Naive thymus-derived CD4-positive, alpha-beta T cell (primary cell): ENCODE results near the gene ROR2. TPM values are rescaled to one million over a fixed set of nuclear protein-coding genes. Genes with fewer than 3 reads are reported as not detected.

Experiments
- ATAC-seq: fragments of 150-1000 bp; cut with Tn5 transposase; 2 replicates; pipeline ENCODE4 v1.10.0; 2021; ENCODE audit warnings: mild to moderate bottlenecking, moderate library complexity
- CTCF ChIA-PET: fragments of 350-600 bp; sonication (Branson Sonifier 250); formaldehyde crosslinking; loops from one replicate; lab custom pipeline; 2021; ENCODE audit warnings: antibody characterized with exemption; lab: Charles Lee
- POLR2A ChIA-PET: fragments of 350-600 bp; sonication (Branson Sonifier 250); formaldehyde crosslinking; loops from one replicate; lab custom pipeline; 2021; ENCODE audit warnings: antibody characterized with exemption, inconsistent platforms; lab: Charles Lee
- DNase-seq, 9 donors: peaks; one replicate each; pipeline versions ENCODE4 v3.0.0 to v3.0.0-alpha.2; 2020 to 2022; ENCODE audit warnings: mixed read lengths in 1 of 9
- H3K27ac ChIP-seq: one replicate; pipeline ENCODE4 v1.7.0; 2013; ENCODE audit warnings: mild to moderate bottlenecking, low read depth, low read length, moderate library complexity
- H3K27me3 ChIP-seq, 2 donors: one replicate each; pipeline ENCODE4 v1.7.0; 2013; ENCODE audit warnings: low read length in 2 of 2, mild to moderate bottlenecking in 2 of 2, moderate library complexity in 2 of 2; ENCODE audit not compliant: control insufficient read depth in 2 of 2, insufficient read depth in 2 of 2
- H3K36me3 ChIP-seq, 3 experiments: 1 replicate in 2 of 3; 2 replicates in 1 of 3; pipeline ENCODE4 v1.7.0; 2013; ENCODE audit warnings: low read length in 3 of 3, mild to moderate bottlenecking in 3 of 3, moderate library complexity in 1 of 3; ENCODE audit not compliant: insufficient read depth in 3 of 3, control insufficient read depth in 2 of 3
- H3K4me1 ChIP-seq, 2 donors: one replicate each; pipeline ENCODE4 v1.7.0; 2013; ENCODE audit warnings: low read length in 2 of 2, mild to moderate bottlenecking in 2 of 2, moderate library complexity in 1 of 2; ENCODE audit not compliant: control insufficient read depth in 2 of 2, insufficient read depth in 2 of 2
- H3K4me3 ChIP-seq: 2 replicates; pipeline ENCODE4 v1.7.0; 2013; ENCODE audit warnings: mild to moderate bottlenecking, low read length
- H3K9me3 ChIP-seq, 3 experiments: 1 replicate in 2 of 3; 2 replicates in 1 of 3; pipeline ENCODE4 v1.7.0; 2013; ENCODE audit warnings: low read length in 3 of 3; ENCODE audit not compliant: control insufficient read depth in 2 of 3
- H3K27ac Mint-ChIP-seq, 9 donors: one replicate each; pipeline ENCODE4 v1.8.0; 2020 to 2022; ENCODE audit warnings: mixed read lengths in 9 of 9, mild to moderate bottlenecking in 8 of 9, moderate library complexity in 5 of 9, inconsistent platforms in 2 of 9
- H3K27me3 Mint-ChIP-seq, 5 donors: one replicate each; pipeline ENCODE4 v1.8.0; 2021 to 2022; ENCODE audit warnings: mixed read lengths in 5 of 5, mild to moderate bottlenecking in 1 of 5
- H3K36me3 Mint-ChIP-seq, 5 donors: one replicate each; pipeline ENCODE4 v1.8.0; 2020 to 2022; ENCODE audit warnings: mixed read lengths in 5 of 5, mild to moderate bottlenecking in 3 of 5, inconsistent platforms in 1 of 5
- H3K4me1 Mint-ChIP-seq, 7 donors: one replicate each; pipeline ENCODE4 v1.8.0; 2020 to 2022; ENCODE audit warnings: mixed read lengths in 7 of 7, mild to moderate bottlenecking in 3 of 7, inconsistent platforms in 1 of 7
- H3K4me3 Mint-ChIP-seq, 10 donors: one replicate each; pipeline ENCODE4 v1.8.0; 2020 to 2022; ENCODE audit warnings: mild to moderate bottlenecking in 10 of 10, mixed read lengths in 10 of 10, moderate library complexity in 6 of 10, inconsistent platforms in 2 of 10
- H3K9me3 Mint-ChIP-seq, 11 donors: one replicate each; pipeline ENCODE4 v1.8.0; 2020 to 2022; ENCODE audit warnings: mixed read lengths in 11 of 11, mild to moderate bottlenecking in 4 of 11, inconsistent platforms in 1 of 11, moderate library complexity in 1 of 11
- intact Hi-C, 2 donors: fragments of 100-400 bp; cut with micrococcal nuclease; formaldehyde crosslinking; loops; one replicate each; pipeline ENCODE4 v1.15.1; 2023
- polyA plus RNA-seq, 2 donors: library from polyadenylated mRNA; unstranded; fragments of 300-500 nt; fragmentation: Illumina TruSeq; gene quantifications; one replicate each; pipeline ENCODE4 v1.2.3, GENCODE V29; 2021
- total RNA-seq, 6 experiments: library from RNA in 5 of 6; stranded (reverse) in 5 of 6; gene quantifications; 1 replicate in 5 of 6; 2 replicates in 1 of 6; pipeline ENCODE4 v1.2.3 and lab custom pipeline; 2021 to 2026

ROR2 gene
- total and polyA plus RNA-seq, 7 experiments from 2014 or later: 0.48 to 2.1 TPM; not detected in 5

- Mint-ChIP-seq H3K27ac (no peak overlapping the region), H3K4me3 (no peak overlapping the region), H3K4me1 (peaks cover 0 to 3% (median 0%) of the 10 kb centered on the region in 7 donors), H3K27me3 (peaks cover 23 to 45% (median 36%) of the 10 kb centered on the region in 5 donors), H3K9me3 (peaks cover 0 to 2% (median 0%) of the 10 kb centered on the region in 11 donors), H3K36me3 (peaks cover 0 to 3% (median 0%) of the 10 kb centered on the region in 5 donors)
- Histone ChIP-seq H3K27ac (no peak overlapping the region), H3K4me1 (no peaks in the 10 kb centered on the region), H3K36me3 (no peaks in the 10 kb centered on the region), H3K4me3 (no peak overlapping the region), H3K9me3 (no peaks in the 10 kb centered on the region), H3K27me3 (no peaks in the 10 kb centered on the region)
- ATAC-seq: no peak
- ChIA-PET POLR2A (no interaction called here), CTCF (no interaction called here)
- DNase-seq: no peak
- intact Hi-C loops: no loop called here
Observed at GRCh38 chr9:91894536-91894935, 55.5 kb downstream of the ROR2 start.

GRCh38 chr9:91894023-91894422 lies 56.0 kb downstream of the ROR2 start:
- intact Hi-C loops: no loop called here
- H3K27ac Mint-ChIP-seq: no peak overlapping the region
- H3K36me3 Mint-ChIP-seq: peaks cover 0 to 3% (median 0%) of the 10 kb centered on the region in 5 donors
- Histone ChIP-seq H3K4me3 (no peak overlapping the region), H3K27ac (no peak overlapping the region), H3K4me1 (no peaks in the 10 kb centered on the region), H3K36me3 (no peaks in the 10 kb centered on the region), H3K27me3 (no peaks in the 10 kb centered on the region), H3K9me3 (no peaks in the 10 kb centered on the region)
- no peak for ATAC-seq
- peaks cover 0 to 3% (median 0%) of the 10 kb centered on the region in 7 donors for H3K4me1 Mint-ChIP-seq
- H3K4me3 Mint-ChIP-seq: no peak overlapping the region
- peaks cover 25 to 44% (median 35%) of the 10 kb centered on the region in 5 donors for H3K27me3 Mint-ChIP-seq
- ChIA-PET POLR2A (no interaction called here), CTCF (no interaction called here)
- H3K9me3 Mint-ChIP-seq: peaks cover 0 to 2% (median 0%) of the 10 kb centered on the region in 11 donors
- DNase-seq: no peak

GRCh38 chr9:91891915-91892314 lies 58.1 kb downstream of the ROR2 start:
- Mint-ChIP-seq H3K4me3 (no peak overlapping the region), H3K27ac (no peak overlapping the region), H3K4me1 (no peaks in the 10 kb centered on the region), H3K27me3 (peaks cover 30 to 61% (median 37%) of the 10 kb centered on the region in 5 donors), H3K9me3 (peaks cover 0 to 2% (median 0%) of the 10 kb centered on the region in 11 donors), H3K36me3 (peaks cover 0 to 3% (median 0%) of the 10 kb centered on the region in 5 donors)
- Histone ChIP-seq H3K36me3 (no peaks in the 10 kb centered on the region), H3K4me3 (no peak overlapping the region), H3K4me1 (no peaks in the 10 kb centered on the region), H3K27ac (no peak overlapping the region), H3K27me3 (no peaks in the 10 kb centered on the region), H3K9me3 (no peaks in the 10 kb centered on the region)
- ATAC-seq: no peak
- POLR2A ChIA-PET: no interaction called here
- intact Hi-C loops: no loop called here
- DNase-seq: no peak
- CTCF ChIA-PET: no interaction called here

GRCh38 chr9:91890662-91891061 lies 59.4 kb downstream of the ROR2 start:
- CTCF ChIA-PET: no interaction called here

GRCh38 chr9:91889161-91889911 lies 60.7 kb downstream of the ROR2 start:
- Histone ChIP-seq H3K9me3 (no peaks in the 10 kb centered on the region), H3K27ac (no peak overlapping the region), H3K27me3 (no peaks in the 10 kb centered on the region), H3K4me1 (no peaks in the 10 kb centered on the region), H3K36me3 (no peaks in the 10 kb centered on the region), H3K4me3 (no peak overlapping the region)
- Mint-ChIP-seq H3K27ac (no peak overlapping the region), H3K9me3 (no peaks in the 10 kb centered on the region), H3K27me3 (peaks cover 15 to 55% (median 28%) of the 10 kb centered on the region in 5 donors), H3K36me3 (no peaks in the 10 kb centered on the region), H3K4me3 (no peak overlapping the region), H3K4me1 (no peaks in the 10 kb centered on the region)
- no peak for DNase-seq
- ChIA-PET CTCF (no interaction called here), POLR2A (no interaction called here)
- intact Hi-C loops: no loop called here
- ATAC-seq: no peak

More at GRCh38 chr9:91890662-91891061, 59.4 kb downstream of the ROR2 start:
- intact Hi-C loops: no loop called here
- H3K4me1 Mint-ChIP-seq: no peaks in the 10 kb centered on the region
- Histone ChIP-seq H3K9me3 (no peaks in the 10 kb centered on the region), H3K4me3 (no peak overlapping the region), H3K4me1 (no peaks in the 10 kb centered on the region), H3K27me3 (no peaks in the 10 kb centered on the region), H3K27ac (no peak overlapping the region), H3K36me3 (no peaks in the 10 kb centered on the region)
- ATAC-seq (no peak), DNase-seq (no peak)
- H3K36me3 Mint-ChIP-seq: no peaks in the 10 kb centered on the region
- H3K9me3 Mint-ChIP-seq: no peaks in the 10 kb centered on the region
- no peak overlapping the region for H3K27ac Mint-ChIP-seq
- POLR2A ChIA-PET: no interaction called here
- peaks cover 21 to 58% (median 31%) of the 10 kb centered on the region in 5 donors for H3K27me3 Mint-ChIP-seq
- H3K4me3 Mint-ChIP-seq: no peak overlapping the region

GRCh38 chr9:91886414-91887076 lies 63.5 kb downstream of the ROR2 start:
- Mint-ChIP-seq H3K4me1 (no peaks in the 10 kb centered on the region), H3K4me3 (no peak overlapping the region), H3K36me3 (no peaks in the 10 kb centered on the region), H3K9me3 (no peaks in the 10 kb centered on the region), H3K27me3 (peaks cover 7 to 65% (median 20%) of the 10 kb centered on the region in 5 donors), H3K27ac (no peak overlapping the region)
- H3K27me3 ChIP-seq: no peaks in the 10 kb centered on the region
- H3K4me1 ChIP-seq: no peaks in the 10 kb centered on the region
- intact Hi-C loops: no loop called here
- no peak for DNase-seq
- no peaks in the 10 kb centered on the region for H3K9me3 ChIP-seq
- CTCF ChIA-PET: no interaction called here
- H3K36me3 ChIP-seq: no peaks in the 10 kb centered on the region
- POLR2A ChIA-PET: no interaction called here
- H3K4me3 ChIP-seq: no peak overlapping the region
- ATAC-seq: no peak
- H3K27ac ChIP-seq: no peak overlapping the region
